NCI-H69 (cell line): ENCODE results near the gene ZNF609.

ENCODE experiments used
- DNase-seq: peaks from one replicate; lab custom pipeline; 2025; lab: John Stamatoyannopoulos, UW

Gene ZNF609

DNA sequence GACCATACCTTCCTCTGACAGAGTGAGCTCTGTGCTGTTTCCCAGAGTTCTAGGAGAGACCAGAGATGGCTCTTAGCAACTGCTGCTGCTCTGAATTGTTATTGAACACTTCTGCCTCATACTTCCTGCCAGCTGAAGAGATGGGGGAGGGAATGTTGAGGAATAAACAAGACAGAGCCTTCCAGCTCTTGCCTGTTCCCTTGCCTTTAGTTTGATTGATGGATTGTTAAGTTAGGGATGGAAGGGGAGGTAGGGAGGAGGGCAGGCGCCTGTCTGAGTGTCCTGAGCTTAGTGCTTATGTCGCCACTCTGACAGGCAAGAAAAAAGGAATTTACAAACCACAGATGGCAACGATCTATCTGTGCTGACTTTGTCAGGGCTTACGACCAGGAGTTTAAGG, 42.8 kb downstream of the ZNF609 start:
- DNase-seq = peak; percentile 14

DNA sequence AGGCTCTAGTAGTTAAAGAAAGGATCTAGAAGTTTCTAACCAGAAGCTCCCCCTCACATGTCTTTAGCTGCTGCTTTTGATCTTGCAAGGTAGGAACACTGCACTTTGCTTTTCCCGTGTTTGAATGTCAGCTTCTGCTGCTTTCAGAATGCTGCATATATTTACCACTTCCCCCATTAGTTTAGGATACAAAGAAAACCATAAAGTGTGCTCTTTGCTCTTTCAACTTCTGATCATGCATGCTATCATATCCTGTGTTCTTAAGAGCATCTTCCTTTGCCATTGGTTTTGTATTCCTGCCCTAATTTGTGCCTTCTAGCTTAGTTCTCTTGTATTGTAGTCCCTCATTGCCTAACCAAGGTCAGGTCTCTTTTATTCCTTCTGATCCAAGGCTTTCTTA, 43.3 kb downstream of the ZNF609 start:
- DNase-seq = no peak

DNA sequence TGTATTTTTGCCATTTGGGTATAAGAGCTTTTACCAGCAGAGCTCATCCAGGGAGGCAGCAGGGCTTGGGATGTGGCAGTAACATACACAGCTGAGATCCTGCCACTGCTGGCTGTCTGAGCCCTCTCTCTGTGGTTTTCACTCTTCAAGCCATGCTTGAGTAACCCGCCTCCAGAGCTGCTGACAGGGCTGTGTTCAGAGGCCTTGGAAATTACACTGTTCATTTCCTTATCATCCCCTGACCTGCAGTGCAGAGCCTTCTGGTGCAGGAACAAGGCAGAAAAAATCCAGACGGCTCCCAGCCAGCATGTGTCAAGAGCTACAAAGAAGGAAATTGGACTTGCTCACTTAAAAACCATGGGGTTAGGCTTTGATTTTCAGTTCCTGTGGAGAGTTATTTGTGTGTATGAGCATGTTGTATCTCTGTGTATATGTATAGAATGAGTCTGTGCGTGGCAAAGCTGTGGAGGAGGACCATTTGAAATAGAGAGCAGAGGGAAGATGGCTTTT, 47.0 kb downstream of the ZNF609 start:
- peak; percentile 68 for DNase-seq

DNA sequence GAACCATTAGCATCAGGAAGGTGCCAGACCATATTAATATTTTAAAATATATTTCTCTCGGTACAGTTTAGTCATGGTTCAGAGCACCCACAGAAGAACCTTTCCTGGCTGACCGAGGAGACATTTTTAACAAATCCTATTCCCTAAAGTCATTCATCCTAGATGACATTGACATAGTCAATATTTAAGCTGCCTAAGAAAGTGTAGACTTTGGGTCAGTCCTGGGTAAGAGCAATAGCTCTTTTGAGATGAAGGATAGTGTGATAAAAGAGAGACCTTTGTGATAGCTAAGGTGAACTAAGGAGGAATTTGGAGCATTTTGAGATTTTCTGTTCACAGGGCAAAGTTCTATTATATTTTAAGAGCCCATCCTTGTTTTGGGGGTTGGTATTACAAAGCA, 47.5 kb downstream of the ZNF609 start:
- no peak for DNase-seq

DNA sequence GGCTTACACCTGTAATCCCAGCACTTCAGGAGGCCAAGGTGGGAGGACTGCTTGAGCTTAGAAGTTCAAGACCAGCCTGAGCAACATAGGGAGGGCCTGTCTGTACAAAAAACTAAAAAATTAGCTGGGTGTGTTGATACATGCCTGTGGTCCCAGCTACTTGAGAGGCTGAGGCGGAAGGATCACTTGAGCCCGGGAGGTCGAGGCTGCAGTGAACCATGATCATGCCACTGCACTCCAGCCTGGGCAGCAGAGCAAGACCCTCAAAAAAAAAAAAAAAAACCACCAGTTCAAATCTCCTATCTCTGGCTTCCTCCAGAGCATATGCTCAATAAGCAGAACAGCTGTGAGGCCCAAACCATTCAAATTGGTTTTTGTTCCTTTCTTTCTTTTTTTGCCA, 53.4 kb downstream of the ZNF609 start:
- no peak for DNase-seq

DNA sequence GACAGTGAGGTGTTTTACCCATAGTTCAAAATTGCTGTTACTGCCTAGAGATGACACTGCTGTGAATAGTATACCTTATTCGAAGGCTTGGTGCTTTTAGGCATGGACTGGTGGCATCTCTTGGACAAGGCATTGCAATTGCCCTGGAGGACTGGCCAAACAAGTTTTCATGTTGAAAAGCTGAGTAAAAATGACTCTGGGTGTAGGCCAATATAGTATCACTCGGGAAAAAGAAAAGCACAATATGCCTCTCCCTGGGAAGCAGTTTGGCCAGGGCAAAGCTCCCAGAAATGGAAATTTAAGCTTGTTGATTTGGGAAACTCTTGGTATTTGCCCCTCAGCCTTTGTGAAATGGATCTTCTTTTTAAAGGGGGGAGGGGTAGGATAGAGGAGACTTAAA, 54.8 kb downstream of the ZNF609 start:
- DNase-seq = no peak

DNA sequence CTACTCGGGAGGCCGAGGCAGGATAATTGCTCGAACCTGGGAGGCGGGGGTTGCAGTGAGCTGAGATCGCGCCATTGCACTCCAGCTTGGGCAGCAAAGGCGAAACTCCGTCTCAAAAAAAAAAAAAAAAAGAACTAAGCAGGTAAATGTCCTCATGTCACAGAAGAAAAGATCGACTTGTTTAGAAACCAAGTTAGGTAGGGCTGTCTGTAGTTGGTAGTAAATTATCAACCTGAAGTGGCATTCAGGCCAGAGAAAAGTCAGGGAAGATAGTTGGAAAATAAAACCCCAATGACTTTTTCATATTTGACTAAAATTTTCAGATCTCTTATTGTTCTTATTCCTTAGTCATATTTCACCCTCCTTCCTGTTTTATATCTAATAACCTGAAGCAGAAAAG, 55.4 kb downstream of the ZNF609 start:
- no peak for DNase-seq

DNA sequence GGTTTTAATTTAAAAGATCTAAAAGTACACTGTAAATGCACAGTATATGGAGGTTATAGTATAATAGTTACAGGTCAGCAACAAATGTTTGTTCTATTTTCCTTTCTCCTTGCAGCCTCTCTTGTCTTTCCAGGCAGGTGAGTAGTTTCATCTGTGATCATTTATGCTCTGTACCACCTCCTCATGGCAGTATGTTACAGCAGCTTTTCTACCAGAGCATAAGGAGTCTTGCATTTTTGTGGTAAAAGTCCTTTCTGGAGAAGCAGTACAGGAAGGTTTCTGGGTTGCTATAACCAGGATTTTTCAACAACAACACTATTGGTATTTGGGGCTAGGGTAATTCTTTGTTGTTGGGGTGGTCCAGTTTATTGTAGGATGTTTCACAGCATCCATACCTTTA, 59.5 kb downstream of the ZNF609 start:
- DNase-seq = peak; percentile 38

DNA sequence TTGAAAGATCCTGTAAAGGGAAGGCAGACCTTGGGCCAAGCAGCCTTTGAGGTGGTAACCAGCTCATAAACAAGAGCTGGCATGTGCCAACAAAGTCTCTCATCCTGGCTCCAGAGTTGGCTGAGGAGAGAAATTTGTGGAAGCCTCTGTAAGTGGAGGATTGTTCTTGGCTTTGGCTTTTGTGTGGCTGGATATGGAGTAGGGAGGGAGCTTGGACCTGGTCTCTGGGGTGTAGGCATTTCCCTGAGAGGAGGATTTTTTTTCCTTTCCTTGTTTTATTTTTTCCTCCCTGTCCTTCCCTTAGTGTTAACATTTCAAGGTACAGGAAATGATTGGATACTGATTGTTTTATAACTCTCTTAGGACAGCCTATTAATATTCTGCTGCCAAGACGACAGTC, 60.8 kb downstream of the ZNF609 start:
- DNase-seq = peak; percentile 63

DNA sequence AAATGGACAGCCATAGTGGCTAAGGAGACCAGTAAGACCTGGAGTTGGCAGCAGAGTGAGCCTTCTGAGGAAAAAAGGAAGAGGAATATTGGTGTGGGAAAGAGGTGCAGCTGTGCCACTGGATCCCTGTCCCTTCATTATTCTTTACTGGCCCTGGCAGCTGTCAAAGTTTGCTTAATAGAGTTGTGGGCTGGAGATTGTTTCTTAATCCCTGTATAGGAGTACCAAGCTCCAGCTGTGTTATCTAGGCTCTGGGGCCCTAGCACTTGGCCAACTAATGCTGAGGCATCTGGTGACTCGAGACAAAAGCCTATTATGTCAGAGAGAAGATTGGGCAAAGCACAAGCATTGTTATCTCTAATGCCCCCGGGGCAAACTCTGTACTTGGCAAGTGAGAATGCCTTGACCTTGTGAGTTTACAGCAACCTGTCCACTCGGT, 61.4 kb downstream of the ZNF609 start:
- peak; percentile 96 for DNase-seq

DNA sequence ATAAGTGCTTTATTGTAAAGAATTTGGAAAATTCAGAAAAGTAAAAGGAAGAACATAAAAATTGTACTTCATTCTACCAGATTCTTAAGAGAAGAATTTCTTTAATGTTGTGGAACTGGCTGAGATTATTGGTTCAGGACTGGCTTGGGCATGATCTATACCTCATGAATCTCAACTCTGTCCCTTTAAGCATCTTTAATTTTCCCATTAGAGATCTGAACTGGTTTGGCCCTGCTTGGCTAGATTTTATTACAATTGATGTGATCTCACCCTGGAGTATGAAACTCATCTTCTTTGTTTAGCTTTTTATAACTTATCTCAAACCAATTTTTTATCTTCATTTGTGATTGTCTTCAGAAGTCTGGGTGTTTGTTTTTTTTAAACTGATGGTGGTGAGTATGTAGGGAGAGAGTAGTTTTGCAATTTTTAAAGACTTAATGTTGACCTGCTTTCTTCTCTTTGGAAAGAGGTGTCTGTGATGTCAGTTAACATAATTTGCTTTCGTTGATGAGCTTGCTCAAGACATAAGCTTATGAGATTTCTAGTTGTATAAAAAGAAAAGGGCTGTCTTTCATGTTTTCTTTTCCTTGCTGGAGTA, 61.9 kb downstream of the ZNF609 start:
- peak; percentile 50 for DNase-seq

DNA sequence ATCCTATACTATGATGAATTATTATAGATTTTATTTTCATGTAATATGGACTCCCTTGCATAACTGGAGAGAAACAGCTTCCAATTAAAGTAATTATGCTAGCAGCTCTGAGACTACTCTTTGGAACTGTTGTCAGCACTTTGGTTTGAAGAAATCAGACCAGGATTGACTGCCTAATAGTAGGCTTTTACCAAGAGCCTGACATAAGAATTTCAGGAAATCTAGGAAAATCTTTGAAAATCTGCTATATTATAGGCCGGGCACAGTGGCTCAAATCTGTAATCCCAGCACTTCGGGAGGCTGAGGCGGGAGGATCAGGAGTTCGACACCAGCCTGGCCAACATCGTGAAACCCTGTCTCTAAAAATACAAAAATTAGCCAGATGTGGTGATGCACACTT, 62.9 kb downstream of the ZNF609 start:
- DNase-seq = peak; percentile 9

DNA sequence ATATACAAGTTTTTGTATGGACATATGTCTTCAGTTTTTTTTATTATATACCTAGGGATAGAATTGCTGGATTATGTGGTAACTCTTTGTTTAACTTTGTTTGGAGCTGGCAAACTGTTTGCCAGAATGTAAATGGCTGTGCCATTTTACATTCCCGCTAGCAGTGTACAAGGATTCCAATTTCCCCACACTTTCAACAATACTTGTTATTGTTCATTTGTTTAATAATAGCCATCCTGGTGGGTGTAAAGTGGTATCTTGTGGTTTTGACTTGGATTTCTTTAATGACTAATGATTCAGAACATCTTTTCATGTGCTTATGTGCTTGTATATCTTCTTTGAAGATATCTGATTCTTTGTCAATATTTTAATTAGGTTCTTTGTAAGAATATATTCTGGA, 64.4 kb downstream of the ZNF609 start:
- DNase-seq = peak; percentile 18

DNA sequence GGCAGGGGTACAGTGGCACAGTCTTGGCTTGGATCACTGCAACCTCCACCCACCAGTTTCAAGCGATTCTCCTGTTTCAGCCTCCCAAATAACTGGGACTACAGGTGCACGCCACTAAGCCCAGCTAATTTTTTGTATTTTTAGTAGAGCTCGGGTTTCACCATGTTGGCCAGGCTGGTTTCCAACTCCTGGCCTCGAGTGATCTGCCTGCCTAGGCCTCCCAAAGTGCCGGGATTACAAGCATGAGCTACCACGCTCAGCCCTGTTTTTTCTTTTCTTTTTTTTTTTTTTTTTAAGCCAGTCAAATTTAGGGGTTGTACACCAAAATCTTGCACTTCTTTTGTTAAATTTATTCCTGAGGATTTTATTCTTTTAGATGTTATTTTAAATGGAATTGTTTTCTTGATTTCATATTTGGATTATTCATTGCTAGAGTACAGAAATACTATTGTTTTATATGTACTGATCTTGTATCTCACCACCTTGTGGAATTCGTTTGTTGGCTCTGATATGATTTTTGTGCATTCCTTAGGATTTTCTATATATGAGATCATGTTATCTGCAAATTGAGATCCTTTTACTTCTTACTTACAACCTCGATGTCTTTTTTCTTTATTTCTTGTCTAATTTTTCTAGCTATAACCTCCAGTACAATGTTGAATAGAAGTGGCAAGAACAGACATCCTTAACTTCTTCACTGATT, 65.6 kb downstream of the ZNF609 start:
- no peak for DNase-seq

DNA sequence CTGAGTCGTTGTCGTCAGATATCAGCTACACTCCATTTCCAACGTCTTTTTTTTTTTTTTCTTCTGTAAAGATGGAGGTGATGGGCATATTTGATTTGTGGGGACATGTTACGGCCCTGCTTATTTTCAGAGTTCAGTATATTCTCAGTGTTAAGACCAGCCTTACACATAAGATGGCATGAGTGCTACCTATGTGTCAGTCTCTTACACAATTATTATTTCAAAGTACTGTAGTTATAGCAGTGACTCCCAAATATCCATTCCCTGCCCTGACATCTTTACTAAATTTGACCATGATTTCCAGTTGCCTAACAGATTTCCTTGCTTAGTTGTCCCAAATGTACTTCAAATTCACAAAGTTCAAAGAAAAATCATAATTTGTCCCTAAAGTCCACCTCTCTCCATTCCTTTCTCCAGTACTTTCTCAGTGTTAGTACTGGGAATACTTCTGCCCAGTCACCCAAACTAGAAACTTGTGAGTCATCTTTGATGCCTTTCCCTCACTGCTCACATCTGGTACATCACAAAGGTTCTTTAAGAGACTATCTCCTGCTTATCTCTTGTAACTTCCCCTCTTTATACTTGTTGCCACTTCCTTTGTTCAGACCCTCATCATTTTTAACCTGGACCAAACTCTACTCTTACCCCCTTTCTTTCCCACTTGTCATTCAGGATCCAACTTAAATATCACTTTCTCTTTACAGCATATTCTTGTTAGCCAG, 67.0 kb downstream of the ZNF609 start:
- DNase-seq = no peak

DNA sequence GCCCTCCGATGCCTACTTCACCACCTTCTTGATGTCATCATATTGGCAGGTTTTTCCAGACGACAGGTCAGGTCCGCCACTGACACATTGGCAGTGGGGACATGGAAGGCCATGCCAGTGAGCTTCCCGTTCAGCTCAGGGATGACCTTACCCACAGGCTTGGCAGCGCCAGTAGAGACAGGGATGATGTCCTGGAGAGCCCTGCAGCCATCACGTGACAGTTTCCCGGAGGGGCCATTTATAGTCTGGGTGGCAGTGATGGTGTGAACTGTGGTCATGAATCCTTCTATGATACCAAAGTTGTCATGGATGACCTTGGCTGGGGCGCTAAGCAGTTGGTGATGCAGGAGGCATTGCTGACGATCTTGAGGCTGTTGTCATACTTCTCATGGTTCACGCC, 68.5 kb downstream of the ZNF609 start:
- no peak for DNase-seq

DNA sequence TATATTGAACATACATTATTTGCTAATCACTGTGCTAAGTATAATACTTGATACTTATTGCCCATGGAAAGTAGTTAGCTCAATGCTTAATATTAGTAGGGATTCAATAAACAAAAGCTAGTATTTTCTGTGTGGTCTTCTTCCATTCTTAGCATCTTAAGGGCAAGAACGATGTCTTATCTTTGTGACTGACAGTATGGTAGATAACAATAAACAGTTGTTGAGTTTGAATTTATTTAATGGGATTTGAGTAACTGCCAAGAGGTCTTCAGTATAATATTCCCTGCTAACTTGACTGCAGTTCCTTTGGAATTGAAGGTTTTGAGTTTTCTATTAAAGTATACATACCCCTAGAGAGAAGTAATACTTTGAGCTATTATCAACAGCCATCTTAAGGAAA, 70.1 kb downstream of the ZNF609 start:
- no peak for DNase-seq

DNA sequence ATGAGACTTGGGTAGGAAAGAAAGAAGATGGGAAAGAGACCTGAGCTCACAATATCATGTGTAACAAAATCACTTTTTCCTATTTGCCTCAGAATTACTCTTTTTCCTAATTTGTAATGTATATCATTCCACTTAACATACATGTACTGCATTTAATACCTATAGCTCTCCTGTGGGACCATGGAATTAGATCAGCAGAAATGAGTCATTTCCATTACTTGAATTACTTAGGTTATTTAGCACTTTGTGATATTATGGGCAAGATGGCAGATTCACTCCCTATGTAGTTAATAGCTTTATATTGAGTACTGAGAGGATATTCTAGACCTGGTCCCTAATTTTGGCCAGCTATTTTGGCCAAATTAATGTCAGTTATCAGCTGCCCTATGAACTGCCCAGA, 70.5 kb downstream of the ZNF609 start:
- DNase-seq = no peak

DNA sequence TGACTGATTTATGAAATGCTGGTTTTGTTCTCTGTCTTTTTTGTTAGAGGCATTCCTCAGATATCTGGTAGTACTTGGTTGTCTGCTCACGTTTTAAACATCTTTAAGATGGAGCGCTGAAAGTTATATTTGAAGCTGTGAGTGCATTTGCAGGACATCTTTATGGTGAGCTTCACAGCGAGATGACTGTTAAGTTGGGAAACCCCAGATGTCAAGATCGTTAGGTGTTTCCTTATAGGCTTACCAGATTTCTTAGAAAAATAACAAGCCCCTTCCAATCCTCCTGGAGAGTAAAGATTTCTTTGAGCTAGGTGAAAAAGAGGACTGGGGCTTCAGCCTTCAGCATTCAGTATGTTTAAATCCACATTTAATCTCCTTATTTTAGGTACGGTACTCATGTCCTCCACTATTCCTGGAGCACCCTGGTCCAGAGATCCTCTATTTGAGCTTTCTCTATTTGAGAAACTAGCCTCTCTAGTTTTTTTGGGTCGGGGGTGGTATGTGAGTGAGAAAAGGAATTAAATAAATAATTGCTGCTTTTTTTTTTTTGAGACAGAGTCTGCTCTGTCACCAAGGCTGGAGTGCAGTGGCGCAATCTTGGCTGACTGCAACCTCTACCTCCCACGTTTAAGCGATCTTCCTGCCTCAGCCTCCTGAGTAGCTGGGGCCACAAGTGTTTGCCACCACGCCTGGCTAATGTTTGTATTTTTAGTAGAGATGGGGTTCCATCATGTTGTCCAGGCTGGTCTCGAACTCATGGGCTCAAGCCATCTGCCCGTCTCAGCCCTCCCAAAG, 72.3 kb downstream of the ZNF609 start:
- no peak for DNase-seq

DNA sequence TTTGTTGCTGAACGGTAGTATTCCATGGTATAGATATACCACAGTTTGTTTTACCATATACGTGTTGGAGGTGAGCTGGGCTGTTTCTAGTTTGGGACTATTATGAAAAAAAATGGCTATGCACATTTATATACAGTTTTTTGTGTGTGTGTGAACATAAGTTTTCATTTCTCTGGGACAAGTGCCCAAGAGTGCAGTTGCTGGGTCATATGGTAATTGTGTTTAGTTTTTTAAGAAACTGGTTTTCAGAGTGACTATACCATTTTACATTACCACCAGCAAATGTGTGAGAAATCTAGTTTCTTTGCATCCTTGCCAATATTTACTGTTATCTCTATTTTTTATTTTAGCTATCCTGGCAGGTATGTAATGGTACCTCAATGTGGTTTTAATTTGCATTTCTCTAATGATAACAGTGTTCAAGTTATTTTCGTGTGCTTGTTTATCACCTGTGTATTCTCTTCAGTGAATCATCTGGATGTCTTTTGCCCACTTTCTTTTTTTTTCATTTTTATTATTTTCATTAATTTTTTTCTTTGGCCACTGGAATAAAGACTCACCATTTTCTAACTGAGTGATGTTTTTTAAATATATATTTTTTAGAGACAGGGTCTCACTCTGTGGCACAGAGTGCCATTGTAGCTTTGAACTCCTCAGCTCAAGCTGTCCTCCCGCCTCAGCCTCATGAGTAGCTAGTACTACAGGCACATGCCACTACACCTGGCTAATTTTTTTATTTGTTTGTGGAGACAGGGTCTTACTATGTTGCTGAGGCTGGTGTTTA, 75.3 kb downstream of the ZNF609 start:
- no peak for DNase-seq

DNA sequence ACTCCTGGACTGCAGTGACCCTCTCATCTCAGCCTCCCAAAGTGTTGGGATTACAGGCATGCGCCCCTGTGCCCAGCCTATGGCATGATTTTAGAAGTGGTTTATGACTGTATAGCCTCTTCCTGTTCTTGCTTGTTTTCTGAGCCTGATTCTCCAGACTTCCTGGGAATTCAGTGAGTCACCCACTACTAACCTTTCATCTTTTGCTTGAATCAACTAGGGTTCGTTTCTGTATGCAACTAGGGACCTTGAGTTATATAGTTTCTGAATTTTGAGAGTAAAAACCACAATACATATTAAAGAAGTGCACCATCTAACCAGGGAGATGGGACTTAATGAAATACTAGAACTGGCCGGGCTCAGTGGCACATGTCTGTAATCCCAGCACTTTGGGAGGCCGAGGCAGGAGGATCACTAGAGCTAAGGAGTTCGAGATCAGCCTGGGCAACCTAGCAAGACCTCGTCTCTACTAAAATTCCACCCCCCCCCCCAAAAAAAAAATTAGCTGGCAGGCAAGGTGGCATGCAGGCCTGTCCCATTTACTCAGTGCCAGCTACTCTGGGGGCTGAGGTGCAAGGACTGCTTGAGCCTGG, 76.0 kb downstream of the ZNF609 start:
- no peak for DNase-seq
